HEK293 (cell line): ENCODE measurements around the gene RPL10.

ENCODE experiments used
- CTCF ChIA-PET: fragments of 350-600 bp; formaldehyde crosslinking; extraction: SDS; loops from one replicate; lab custom pipeline; 2021; ENCODE audit warnings: antibody characterized with exemption; lab: Yijun Ruan, JAX
- POLR2A ChIA-PET: fragments of 300-600 bp; formaldehyde crosslinking; extraction: SDS; loops from one replicate; lab custom pipeline; 2020; ENCODE audit warnings: antibody characterized with exemption, inconsistent platforms; lab: Yijun Ruan, JAX
- H3K27ac ChIP-seq: fragments of 200-500 bp; sonication (Bioruptor generic); 2 replicates; pipeline ENCODE4 v1.5.1; 2014; ENCODE audit warnings: low read depth, low read length, control low read depth, inconsistent platforms; ENCODE audit errors: extremely low read depth
- H3K36me3 ChIP-seq, 2 experiments: fragments of 200-500 bp in 1 of 2; sonication (Bioruptor generic) in 1 of 2; 1 replicate in 1 of 2; 2 replicates in 1 of 2; pipeline ENCODE4 v1.5.1; 2014 to 2017; ENCODE audit warnings: inconsistent platforms in 2 of 2, low read length in 2 of 2; ENCODE audit not compliant: control insufficient read depth in 2 of 2, insufficient read depth in 1 of 2
- H3K4me1 ChIP-seq: fragments of 200-500 bp; sonication (Bioruptor generic); 2 replicates; pipeline ENCODE4 v1.5.1; 2014; ENCODE audit warnings: mild to moderate bottlenecking, low read length, inconsistent platforms; ENCODE audit not compliant: control insufficient read depth, insufficient read depth
- H3K4me3 ChIP-seq: 2 replicates; pipeline ENCODE4 v1.5.1; 2011; ENCODE audit warnings: low read depth, mild to moderate bottlenecking, control low read depth, low read length, moderate library complexity
- H3K9me3 ChIP-seq: fragments of 200-500 bp; sonication (Bioruptor generic); 2 replicates; pipeline ENCODE4 v1.5.1; 2014; ENCODE audit warnings: low read depth, low read length, inconsistent platforms; ENCODE audit not compliant: control insufficient read depth, insufficient read depth
- EGR2 ChIP-seq: fragments of 450-650 bp; formaldehyde crosslinking; IDR thresholded peaks from 2 replicates; pipeline ENCODE4 v1.5.1; 2016; ENCODE audit warnings: low read depth, missing biosample characterization, missing genetic modification characterization
- PRDM1 ChIP-seq: fragments of 450-650 bp; formaldehyde crosslinking; IDR thresholded peaks from 2 replicates; pipeline ENCODE4; 2016; ENCODE audit warnings: missing biosample characterization, missing genetic modification characterization
- TCF7L2 ChIP-seq: IDR thresholded peaks from 2 replicates; pipeline ENCODE4 v1.6.1; 2011; ENCODE audit warnings: low read depth, mild to moderate bottlenecking, inconsistent platforms, low read length, moderate library complexity, borderline replicate concordance
- ZNF10 ChIP-seq: fragments of 450-650 bp; formaldehyde crosslinking; IDR thresholded peaks from 2 replicates; pipeline ENCODE4 v1.5.1; 2017; ENCODE audit warnings: missing biosample characterization, missing genetic modification characterization
- ZNF155 ChIP-seq: fragments of 450-650 bp; formaldehyde crosslinking; IDR thresholded peaks from 2 replicates; pipeline ENCODE4 v1.5.1; 2016; ENCODE audit warnings: missing biosample characterization, missing genetic modification characterization
- ZNF248 ChIP-seq: fragments of 450-650 bp; formaldehyde crosslinking; IDR thresholded peaks from 2 replicates; pipeline ENCODE4 v1.5.1; 2017; ENCODE audit warnings: missing biosample characterization, missing genetic modification characterization
- ZNF302 ChIP-seq: fragments of 450-650 bp; formaldehyde crosslinking; IDR thresholded peaks from 2 replicates; pipeline ENCODE4 v1.5.1; 2016; ENCODE audit warnings: missing biosample characterization, missing genetic modification characterization, low read depth
- ZNF341 ChIP-seq: fragments of 450-650 bp; formaldehyde crosslinking; IDR thresholded peaks from 2 replicates; pipeline ENCODE4; 2016; ENCODE audit warnings: low read depth, missing biosample characterization, missing genetic modification characterization
- ZNF747 ChIP-seq: fragments of 450-650 bp; formaldehyde crosslinking; IDR thresholded peaks from 2 replicates; pipeline ENCODE4 v1.5.1; 2016; ENCODE audit warnings: missing biosample characterization, missing genetic modification characterization
- ZNF837 ChIP-seq: fragments of 450-650 bp; formaldehyde crosslinking; IDR thresholded peaks from 2 replicates; pipeline ENCODE4 v1.5.1; 2016; ENCODE audit warnings: missing biosample characterization, missing genetic modification characterization
- TF ChIP-seq, protein P1 (sequence below): IDR thresholded peaks from 2 replicates; pipeline ENCODE4 v1.6.1; 2011; ENCODE audit warnings: mild to moderate bottlenecking, low read depth, low read length, borderline replicate concordance
- TF ChIP-seq, protein P2 (sequence below): fragments of 450-650 bp; formaldehyde crosslinking; IDR thresholded peaks from 2 replicates; pipeline ENCODE4 v1.5.1; 2016; ENCODE audit warnings: missing biosample characterization, missing genetic modification characterization
- TF ChIP-seq, protein P3 (sequence below): fragments of 450-650 bp; formaldehyde crosslinking; IDR thresholded peaks from 2 replicates; pipeline ENCODE4 v1.5.0; 2017; ENCODE audit warnings: missing biosample characterization, missing genetic modification characterization, borderline replicate concordance

RPL10 gene

DNA sequence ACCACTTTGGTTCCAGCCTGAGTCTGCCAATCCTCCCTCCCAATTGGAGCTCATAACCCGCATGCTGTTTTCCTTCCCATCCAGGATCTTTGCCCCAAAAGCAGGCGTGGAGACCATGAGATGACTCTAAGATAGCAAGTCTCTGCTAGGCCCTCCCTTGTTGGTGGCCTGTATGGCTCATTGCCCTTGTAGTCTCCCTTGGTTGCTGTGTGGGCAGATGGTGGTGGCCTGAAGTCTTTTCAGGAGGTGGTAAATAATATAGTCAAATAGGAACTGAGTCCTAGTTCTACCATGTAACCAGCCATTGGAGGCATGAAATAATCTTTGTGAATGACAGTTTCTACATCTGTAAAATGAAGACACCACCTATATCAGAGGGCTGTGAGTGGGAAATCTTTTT is 31.5 kb downstream of the RPL10 start:
- CTCF ChIA-PET = interaction anchor here (0.6 to 1.1 kb wide), 2 partner anchors 14 to 97 kb away, joined by 4 read pairs; no protein-coding TSS in a partner anchor
- TF ChIP-seq ZNF155 = no peak

DNA sequence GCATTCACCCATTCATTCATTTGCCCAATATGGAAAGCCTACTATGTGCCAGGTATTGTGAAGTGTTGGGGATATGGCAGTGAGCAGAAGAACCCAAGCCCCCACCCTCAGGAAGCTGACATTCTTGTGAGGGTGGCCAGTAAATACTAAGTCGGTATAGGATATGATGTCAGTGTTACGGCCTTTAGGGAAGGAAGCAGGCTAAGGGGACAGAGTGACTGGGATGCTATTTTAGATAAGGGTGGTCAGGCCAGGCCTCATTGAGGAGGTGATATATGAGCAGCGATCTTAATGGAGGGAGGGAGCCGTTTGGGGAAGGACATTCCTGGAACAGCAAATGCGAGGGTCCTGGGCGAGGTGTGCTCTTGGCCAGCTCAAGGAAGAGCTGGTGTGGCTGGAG is 32.3 kb downstream of the RPL10 start:
- Histone ChIP-seq H3K36me3 (peaks cover 0 to 46% of the 10 kb centered on the region in 2 experiments; a peak in 1 of 3 replicates), H3K4me1 (no peaks in the 10 kb centered on the region), H3K9me3 (no peaks in the 10 kb centered on the region), H3K4me3 (no peak overlapping the region), H3K27ac (no peak overlapping the region)
- POLR2A ChIA-PET = no interaction called here
- CTCF ChIA-PET = interaction anchor here (0.6 kb wide), 1 partner anchor 15 kb away, joined by 4 read pairs; no protein-coding TSS in a partner anchor
- TF ChIP-seq ZNF248 (no peak), ZNF341 (tag by site-specific recombination) (peak; percentile 38)

More for the DNA sequence above, 31.5 kb downstream of the RPL10 start:
- H3K9me3 ChIP-seq = no peaks in the 10 kb centered on the region
- no peaks in the 10 kb centered on the region for H3K4me1 ChIP-seq
- H3K4me3 ChIP-seq = peak overlapping the region; percentile 10
- POLR2A ChIA-PET = interaction anchor here (0.8 to 2.1 kb wide), 3 partner anchors 18 to 27 kb away, joined by 3 to 7 read pairs (median 3); no protein-coding TSS in a partner anchor
- peaks cover 0 to 38% of the 10 kb centered on the region in 2 experiments; a peak in 1 of 3 replicates for H3K36me3 ChIP-seq
- H3K27ac ChIP-seq = no peak overlapping the region

DNA sequence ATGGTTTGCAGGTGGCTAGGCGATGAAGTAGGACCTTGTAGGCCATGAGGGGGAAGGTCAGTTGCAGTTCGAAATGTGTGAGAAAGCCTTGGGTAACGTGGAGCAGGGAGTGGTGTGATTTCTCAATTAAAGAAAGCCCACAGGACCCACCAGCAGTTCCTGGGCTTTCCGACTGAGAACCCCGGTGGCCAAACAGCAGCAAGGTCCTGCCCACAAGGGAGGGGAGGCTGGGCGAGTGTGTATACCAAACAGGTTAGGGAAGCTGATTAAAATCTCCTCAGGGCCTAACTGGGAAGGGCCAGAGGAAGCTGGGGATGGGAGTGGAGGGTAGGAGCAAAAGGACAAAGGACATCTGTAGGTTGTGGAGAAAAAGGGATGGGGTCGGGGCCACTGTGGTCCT is 32.7 kb downstream of the RPL10 start:
- ChIA-PET CTCF (no interaction called here), POLR2A (interaction anchor here (0.6 to 1.1 kb wide), 3 partner anchors 10 to 22 kb away, joined by 3 read pairs; partner anchors contain the start of gene DNASE1L1)
- H3K9me3 ChIP-seq = no peaks in the 10 kb centered on the region
- TF ChIP-seq TCF7L2 (no peak), ZNF10 (tag by site-specific recombination) (no peak), ZNF747 (tag by site-specific recombination) (no peak)
- TF ChIP-seq, protein P1, sequence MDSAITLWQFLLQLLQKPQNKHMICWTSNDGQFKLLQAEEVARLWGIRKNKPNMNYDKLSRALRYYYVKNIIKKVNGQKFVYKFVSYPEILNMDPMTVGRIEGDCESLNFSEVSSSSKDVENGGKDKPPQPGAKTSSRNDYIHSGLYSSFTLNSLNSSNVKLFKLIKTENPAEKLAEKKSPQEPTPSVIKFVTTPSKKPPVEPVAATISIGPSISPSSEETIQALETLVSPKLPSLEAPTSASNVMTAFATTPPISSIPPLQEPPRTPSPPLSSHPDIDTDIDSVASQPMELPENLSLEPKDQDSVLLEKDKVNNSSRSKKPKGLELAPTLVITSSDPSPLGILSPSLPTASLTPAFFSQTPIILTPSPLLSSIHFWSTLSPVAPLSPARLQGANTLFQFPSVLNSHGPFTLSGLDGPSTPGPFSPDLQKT = no peak
- TF ChIP-seq, protein P2, sequence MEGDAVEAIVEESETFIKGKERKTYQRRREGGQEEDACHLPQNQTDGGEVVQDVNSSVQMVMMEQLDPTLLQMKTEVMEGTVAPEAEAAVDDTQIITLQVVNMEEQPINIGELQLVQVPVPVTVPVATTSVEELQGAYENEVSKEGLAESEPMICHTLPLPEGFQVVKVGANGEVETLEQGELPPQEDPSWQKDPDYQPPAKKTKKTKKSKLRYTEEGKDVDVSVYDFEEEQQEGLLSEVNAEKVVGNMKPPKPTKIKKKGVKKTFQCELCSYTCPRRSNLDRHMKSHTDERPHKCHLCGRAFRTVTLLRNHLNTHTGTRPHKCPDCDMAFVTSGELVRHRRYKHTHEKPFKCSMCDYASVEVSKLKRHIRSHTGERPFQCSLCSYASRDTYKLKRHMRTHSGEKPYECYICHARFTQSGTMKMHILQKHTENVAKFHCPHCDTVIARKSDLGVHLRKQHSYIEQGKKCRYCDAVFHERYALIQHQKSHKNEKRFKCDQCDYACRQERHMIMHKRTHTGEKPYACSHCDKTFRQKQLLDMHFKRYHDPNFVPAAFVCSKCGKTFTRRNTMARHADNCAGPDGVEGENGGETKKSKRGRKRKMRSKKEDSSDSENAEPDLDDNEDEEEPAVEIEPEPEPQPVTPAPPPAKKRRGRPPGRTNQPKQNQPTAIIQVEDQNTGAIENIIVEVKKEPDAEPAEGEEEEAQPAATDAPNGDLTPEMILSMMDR (tag by site-specific recombination) = no peak
- H3K4me3 ChIP-seq = no peak overlapping the region
- no peaks in the 10 kb centered on the region for H3K4me1 ChIP-seq
- H3K36me3 ChIP-seq = peaks cover 0 to 50% of the 10 kb centered on the region in 2 experiments; a peak in 1 of 3 replicates
- no peak overlapping the region for H3K27ac ChIP-seq

DNA sequence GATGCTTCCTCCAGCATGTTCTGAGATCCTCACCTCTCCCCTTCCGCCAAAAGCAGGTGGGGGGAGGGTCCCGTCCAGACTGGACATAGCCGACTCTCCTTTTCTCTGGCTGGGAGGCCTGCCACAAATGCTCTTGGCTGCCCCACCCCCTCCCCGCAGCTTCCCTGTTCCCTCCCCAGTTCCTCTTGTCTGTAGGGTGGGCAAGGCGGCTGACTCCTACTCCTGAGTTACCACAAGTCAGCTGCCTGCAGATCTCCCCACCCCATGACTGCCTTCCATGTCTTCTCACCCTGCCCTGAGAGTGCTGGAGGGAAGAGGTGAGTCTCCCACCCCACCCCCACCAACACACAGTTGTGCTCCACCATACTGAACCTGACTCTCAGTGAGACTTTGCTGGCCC is 33.2 kb downstream of the RPL10 start:
- no peak overlapping the region for H3K27ac ChIP-seq
- H3K4me1 ChIP-seq = no peaks in the 10 kb centered on the region
- POLR2A ChIA-PET = interaction anchor here (0.6 to 1.1 kb wide), 4 partner anchors 10 to 22 kb away, joined by 3 to 4 read pairs (median 3); partner anchors contain the start of gene DNASE1L1
- H3K4me3 ChIP-seq = no peak overlapping the region
- H3K9me3 ChIP-seq = no peaks in the 10 kb centered on the region
- CTCF ChIA-PET = interaction anchor here (0.6 kb wide), 1 partner anchor 96 kb away, joined by 3 read pairs; no protein-coding TSS in a partner anchor
- H3K36me3 ChIP-seq = peaks cover 0 to 54% of the 10 kb centered on the region in 2 experiments; a peak in 1 of 3 replicates
- TF ChIP-seq ZNF837 (tag by site-specific recombination) = no peak
- TF ChIP-seq ZNF302 = no peak
- no peak for TF ChIP-seq PRDM1 (tag by site-specific recombination)
- TF ChIP-seq, protein P1 = no peak
- TF ChIP-seq, protein P3, sequence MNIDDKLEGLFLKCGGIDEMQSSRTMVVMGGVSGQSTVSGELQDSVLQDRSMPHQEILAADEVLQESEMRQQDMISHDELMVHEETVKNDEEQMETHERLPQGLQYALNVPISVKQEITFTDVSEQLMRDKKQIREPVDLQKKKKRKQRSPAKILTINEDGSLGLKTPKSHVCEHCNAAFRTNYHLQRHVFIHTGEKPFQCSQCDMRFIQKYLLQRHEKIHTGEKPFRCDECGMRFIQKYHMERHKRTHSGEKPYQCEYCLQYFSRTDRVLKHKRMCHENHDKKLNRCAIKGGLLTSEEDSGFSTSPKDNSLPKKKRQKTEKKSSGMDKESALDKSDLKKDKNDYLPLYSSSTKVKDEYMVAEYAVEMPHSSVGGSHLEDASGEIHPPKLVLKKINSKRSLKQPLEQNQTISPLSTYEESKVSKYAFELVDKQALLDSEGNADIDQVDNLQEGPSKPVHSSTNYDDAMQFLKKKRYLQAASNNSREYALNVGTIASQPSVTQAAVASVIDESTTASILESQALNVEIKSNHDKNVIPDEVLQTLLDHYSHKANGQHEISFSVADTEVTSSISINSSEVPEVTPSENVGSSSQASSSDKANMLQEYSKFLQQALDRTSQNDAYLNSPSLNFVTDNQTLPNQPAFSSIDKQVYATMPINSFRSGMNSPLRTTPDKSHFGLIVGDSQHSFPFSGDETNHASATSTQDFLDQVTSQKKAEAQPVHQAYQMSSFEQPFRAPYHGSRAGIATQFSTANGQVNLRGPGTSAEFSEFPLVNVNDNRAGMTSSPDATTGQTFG (tag by site-specific recombination) = no peak
- 0 out of 2 replicates have a peak, but pooled peaks have one; percentile 17 for TF ChIP-seq EGR2
